GM12864 (cell line): ENCODE results near the gene SMIM32.

ENCODE experiments used
- DNase-seq: peaks from one replicate; pipeline ENCODE4 v3.0.0-alpha.2; 2011; ENCODE audit warnings: low read depth
- H3K4me3 ChIP-seq: 2 replicates; pipeline ENCODE4 v1.5.1; 2011; ENCODE audit warnings: mild to moderate bottlenecking, low read depth, low read length, control low read depth
- CTCF ChIP-seq: IDR thresholded peaks from 2 replicates; pipeline ENCODE4 v1.5.1; 2011; ENCODE audit warnings: low read depth, mild to moderate bottlenecking, moderate library complexity, low read length, control low read depth, inconsistent platforms; ENCODE audit errors: missing control alignments

Gene SMIM32

GRCh38 chr5:136169218-136169617 is 23.7 kb downstream of the SMIM32 start:
- no peak overlapping the region for H3K4me3 ChIP-seq
- TF ChIP-seq CTCF, result no peak
- no peak for DNase-seq

GRCh38 chr5:136166909-136167308 is 26.1 kb downstream of the SMIM32 start:
- no peak for TF ChIP-seq CTCF
- H3K4me3 ChIP-seq, result no peak overlapping the region

GRCh38 chr5:136164226-136164625 is 28.7 kb downstream of the SMIM32 start:
- H3K4me3 ChIP-seq, result no peak overlapping the region
- TF ChIP-seq CTCF, result no peak
- no peak for DNase-seq

More at GRCh38 chr5:136166909-136167308, 26.1 kb downstream of the SMIM32 start:
- DNase-seq, result no peak

DNA sequence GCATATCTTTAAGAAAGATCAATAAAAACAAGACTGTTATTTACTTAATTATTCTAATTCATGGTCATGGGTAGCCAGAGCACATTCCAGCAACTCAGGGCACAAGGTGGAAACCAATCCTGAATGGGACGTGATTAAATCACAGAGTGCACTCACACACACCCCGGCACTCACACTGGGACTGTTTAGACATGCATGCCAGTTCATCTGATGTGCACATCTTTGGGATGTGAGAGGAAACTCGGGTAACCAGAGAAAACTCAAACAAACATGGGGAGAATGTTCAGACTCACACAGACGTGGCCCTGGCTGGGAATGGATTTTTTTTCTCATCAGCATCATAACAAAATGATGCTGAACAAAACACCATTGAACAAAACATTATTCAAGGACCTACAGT is 31.0 kb downstream of the SMIM32 start:
- no peak for DNase-seq
- TF ChIP-seq CTCF, result no peak
- H3K4me3 ChIP-seq, result no peak overlapping the region

GRCh38 chr5:136159457-136159856 is 33.5 kb downstream of the SMIM32 start:
- no peak for TF ChIP-seq CTCF
- no peak overlapping the region for H3K4me3 ChIP-seq
- DNase-seq, result no peak

GRCh38 chr5:136157514-136157913 is 35.4 kb downstream of the SMIM32 start:
- TF ChIP-seq CTCF, result no peak
- DNase-seq, result no peak
- no peak overlapping the region for H3K4me3 ChIP-seq

- DNase-seq, result no peak
- no peak overlapping the region for H3K4me3 ChIP-seq
- TF ChIP-seq CTCF, result no peak
These were observed 37.2 kb downstream of the SMIM32 start for GRCh38 chr5:136155761-136156160.
